GM23338 (cell line): Measurements from ENCODE around the gene MYCL. TPM values are rescaled to one million over a fixed set of nuclear protein-coding genes. Genes with fewer than 3 reads are reported as not detected.

Source experiments
- ATAC-seq: fragments of 200-7000 bp; cut with Tn5 transposase; 3 replicates; pipeline ENCODE4 v1.9.1; 2020
- DNase-seq: peaks from one replicate; pipeline ENCODE4 v3.0.0-alpha.2; 2015; ENCODE audit warnings: low spot score
- H2AFZ ChIP-seq: fragments of 200-600 bp; sonication (generic); 2 replicates; pipeline ENCODE4 v1.8.0; 2016; ENCODE audit warnings: antibody characterized with exemption, mild to moderate bottlenecking, moderate library complexity
- H3F3A ChIP-seq: fragments of 200-600 bp; sonication (generic); replicated peaks from 2 replicates; pipeline ENCODE4 v1.8.0; 2017; ENCODE audit warnings: antibody characterized with exemption, mixed run types, low read depth
- H3K27ac ChIP-seq: fragments of 200-600 bp; sonication (generic); 2 replicates; pipeline ENCODE4 v1.6.1; 2016; ENCODE audit warnings: low read depth
- H3K27me3 ChIP-seq: fragments of 200-600 bp; sonication (generic); 2 replicates; pipeline ENCODE4 v1.8.0; 2016; ENCODE audit warnings: mild to moderate bottlenecking, mixed run types, moderate library complexity; ENCODE audit not compliant: insufficient read depth
- H3K36me3 ChIP-seq: fragments of 200-600 bp; sonication (generic); 2 replicates; pipeline ENCODE4 v1.8.0; 2016; ENCODE audit warnings: mild to moderate bottlenecking; ENCODE audit not compliant: insufficient read depth
- H3K4me1 ChIP-seq: fragments of 200-600 bp; sonication (generic); 2 replicates; pipeline ENCODE4 v1.8.0; 2016; ENCODE audit warnings: mild to moderate bottlenecking, moderate library complexity; ENCODE audit not compliant: insufficient read depth
- H3K4me2 ChIP-seq: fragments of 200-600 bp; sonication (generic); 2 replicates; pipeline ENCODE4 v1.7.1; 2017; ENCODE audit warnings: mixed run types
- H3K4me3 ChIP-seq: fragments of 200-600 bp; sonication (generic); 2 replicates; pipeline ENCODE4 v1.6.1; 2016; ENCODE audit warnings: mixed run types
- H3K79me2 ChIP-seq: fragments of 200-600 bp; sonication (generic); replicated peaks from 2 replicates; pipeline ENCODE4 v1.8.0; 2017; ENCODE audit warnings: mild to moderate bottlenecking; ENCODE audit not compliant: insufficient read depth
- H3K9me2 ChIP-seq: fragments of 200-600 bp; sonication (generic); 2 replicates; pipeline ENCODE4 v1.8.0; 2017; ENCODE audit not compliant: insufficient read depth
- H4K20me1 ChIP-seq: fragments of 200-600 bp; sonication (generic); replicated peaks from 2 replicates; pipeline ENCODE4 v1.8.0; 2017; ENCODE audit warnings: mild to moderate bottlenecking; ENCODE audit not compliant: insufficient read depth
- H3K27ac Mint-ChIP-seq: 2 replicates; pipeline ENCODE4 v1.8.0; 2020; ENCODE audit warnings: inconsistent platforms, mild to moderate bottlenecking, moderate library complexity, mixed read lengths
- H3K27me3 Mint-ChIP-seq: 3 replicates; pipeline ENCODE4 v1.8.0; 2022; ENCODE audit warnings: low read depth, mild to moderate bottlenecking, moderate library complexity, mixed read lengths, inconsistent platforms; ENCODE audit not compliant: insufficient read depth, poor library complexity
- H3K36me3 Mint-ChIP-seq: 3 replicates; pipeline ENCODE4 v1.8.0; 2021; ENCODE audit warnings: low read depth, mild to moderate bottlenecking, inconsistent platforms, moderate library complexity, mixed read lengths
- H3K4me1 Mint-ChIP-seq: 3 replicates; pipeline ENCODE4 v1.8.0; 2020; ENCODE audit warnings: mild to moderate bottlenecking, inconsistent platforms, mixed read lengths
- H3K4me3 Mint-ChIP-seq: 3 replicates; pipeline ENCODE4 v1.8.0; 2021; ENCODE audit warnings: moderate library complexity, mild to moderate bottlenecking, inconsistent platforms, mixed read lengths
- H3K9me3 Mint-ChIP-seq: 3 replicates; pipeline ENCODE4 v1.8.0; 2020; ENCODE audit warnings: moderate library complexity, mild to moderate bottlenecking, inconsistent platforms, mixed read lengths
- CREB1 ChIP-seq: fragments of 250-450 bp; sonication (Bioruptor Pico); IDR thresholded peaks from 2 replicates; pipeline ENCODE4 v1.5.0; 2020; ENCODE audit warnings: low read depth, mild to moderate bottlenecking, moderate library complexity
- CTCF ChIP-seq, 2 experiments: fragments of 200-600 bp in 1 of 2; sonication (generic) in 1 of 2; conservative IDR thresholded peaks; 2 replicates each; pipeline versions ENCODE4 v1.5.1 to v1.6.1; 2016 to 2017; ENCODE audit warnings: antibody characterized with exemption in 2 of 2, low read depth in 2 of 2, mild to moderate bottlenecking in 2 of 2, moderate library complexity in 1 of 2
- EZH2 ChIP-seq: fragments of 200-600 bp; sonication (generic); IDR thresholded peaks from one replicate; pipeline ENCODE4 v1.8.0; 2017; ENCODE audit warnings: antibody characterized with exemption, mild to moderate bottlenecking, low read depth; ENCODE audit not compliant: unreplicated experiment
- EZH2phosphoT487 ChIP-seq: fragments of 200-600 bp; sonication (generic); IDR thresholded peaks from one replicate; pipeline ENCODE4 v1.8.1; 2018; ENCODE audit warnings: antibody characterized with exemption; ENCODE audit not compliant: unreplicated experiment
- JUNB ChIP-seq: IDR thresholded peaks from one replicate; pipeline ENCODE4 v1.6.1; 2016; ENCODE audit warnings: antibody characterized with exemption; ENCODE audit not compliant: unreplicated experiment
- NANOG ChIP-seq: IDR thresholded peaks from 2 replicates; pipeline ENCODE4 v1.6.1; 2016; ENCODE audit warnings: antibody characterized with exemption, borderline replicate concordance
- POLR2AphosphoS5 ChIP-seq: IDR thresholded peaks from 2 replicates; pipeline ENCODE4 v1.6.1; 2016; ENCODE audit warnings: antibody characterized with exemption, low read depth
- STAT1 ChIP-seq: IDR thresholded peaks from one replicate; pipeline ENCODE4 v1.6.1; 2016; ENCODE audit warnings: antibody characterized with exemption; ENCODE audit not compliant: unreplicated experiment
- ZNF114 ChIP-seq: fragments of 250-450 bp; sonication (Bioruptor Pico); IDR thresholded peaks from 2 replicates; pipeline ENCODE4 v1.5.0; 2020; ENCODE audit warnings: mild to moderate bottlenecking, moderate library complexity
- ZNF331 ChIP-seq: fragments of 250-450 bp; sonication (Bioruptor Pico); IDR thresholded peaks from 2 replicates; pipeline ENCODE4 v1.5.0; 2020; ENCODE audit warnings: low read depth, mild to moderate bottlenecking, moderate library complexity
- polyA plus RNA-seq: library from polyadenylated mRNA; unstranded; fragments of >200 nt; fragmentation: Nextera tagmentation; extraction: Ambion mirVana; gene quantifications from 2 replicates; pipeline ENCODE4 v1.2.1, GENCODE V29; 2016
- total RNA-seq: library from RNA; depleted of rRNA; stranded (reverse); fragments of >200 nt; shearing (Covaris generic); gene quantifications from 2 replicates; pipeline ENCODE4 v1.2.3, GENCODE V29; 2014
- TF ChIP-seq, protein P1 (sequence below): IDR thresholded peaks from 2 replicates; pipeline ENCODE4 v1.6.1; 2016; ENCODE audit warnings: antibody characterized with exemption
- TF ChIP-seq, protein P2 (sequence below): IDR thresholded peaks from one replicate; pipeline ENCODE4 v1.6.1; 2018; ENCODE audit warnings: antibody characterized with exemption; ENCODE audit not compliant: unreplicated experiment
- TF ChIP-seq, protein P3 (sequence below): fragments of 250-450 bp; sonication (Bioruptor Pico); IDR thresholded peaks from 2 replicates; pipeline ENCODE4 v1.5.0; 2020; ENCODE audit warnings: mild to moderate bottlenecking, moderate library complexity

Gene MYCL
- total and polyA plus RNA-seq, 2 experiments from 2014 or later = 8.2 to 41.1 TPM

GRCh38 chr1:39863177-39863576 lies 38.5 kb downstream of the MYCL start:
- H3K4me2 ChIP-seq = no peak overlapping the region
- no peak for DNase-seq
- H3K79me2 ChIP-seq = peaks cover 99% of the 10 kb centered on the region
- no peaks in the 10 kb centered on the region for H3K4me1 ChIP-seq
- H4K20me1 ChIP-seq = peaks cover 57% of the 10 kb centered on the region
- H3K36me3 ChIP-seq = no peaks in the 10 kb centered on the region
- no peaks in the 10 kb centered on the region for H3F3A ChIP-seq
- no peak overlapping the region for H3K27ac ChIP-seq
- ATAC-seq = no peak
- peaks cover 2% of the 10 kb centered on the region; the same call in 2 of the 3 replicates for H3K4me1 Mint-ChIP-seq
- H3K4me3 ChIP-seq = no peak overlapping the region
- TF ChIP-seq EZH2phosphoT487 (no peak), EZH2 (no peak), ZNF331 (CRISPR knock-in tag) (no peak), CREB1 (CRISPR knock-in tag) (no peak), STAT1 (no peak), NANOG (no peak), ZNF114 (CRISPR knock-in tag) (no peak), JUNB (no peak), POLR2AphosphoS5 (no peak), CTCF (conservative IDR thresholded peaks at IDR 0.05; ENCODE audit: low read depth in 2 of 2) (no peak)
- TF ChIP-seq, protein P1, sequence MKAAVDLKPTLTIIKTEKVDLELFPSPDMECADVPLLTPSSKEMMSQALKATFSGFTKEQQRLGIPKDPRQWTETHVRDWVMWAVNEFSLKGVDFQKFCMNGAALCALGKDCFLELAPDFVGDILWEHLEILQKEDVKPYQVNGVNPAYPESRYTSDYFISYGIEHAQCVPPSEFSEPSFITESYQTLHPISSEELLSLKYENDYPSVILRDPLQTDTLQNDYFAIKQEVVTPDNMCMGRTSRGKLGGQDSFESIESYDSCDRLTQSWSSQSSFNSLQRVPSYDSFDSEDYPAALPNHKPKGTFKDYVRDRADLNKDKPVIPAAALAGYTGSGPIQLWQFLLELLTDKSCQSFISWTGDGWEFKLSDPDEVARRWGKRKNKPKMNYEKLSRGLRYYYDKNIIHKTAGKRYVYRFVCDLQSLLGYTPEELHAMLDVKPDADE = no peak
- TF ChIP-seq, protein P2, sequence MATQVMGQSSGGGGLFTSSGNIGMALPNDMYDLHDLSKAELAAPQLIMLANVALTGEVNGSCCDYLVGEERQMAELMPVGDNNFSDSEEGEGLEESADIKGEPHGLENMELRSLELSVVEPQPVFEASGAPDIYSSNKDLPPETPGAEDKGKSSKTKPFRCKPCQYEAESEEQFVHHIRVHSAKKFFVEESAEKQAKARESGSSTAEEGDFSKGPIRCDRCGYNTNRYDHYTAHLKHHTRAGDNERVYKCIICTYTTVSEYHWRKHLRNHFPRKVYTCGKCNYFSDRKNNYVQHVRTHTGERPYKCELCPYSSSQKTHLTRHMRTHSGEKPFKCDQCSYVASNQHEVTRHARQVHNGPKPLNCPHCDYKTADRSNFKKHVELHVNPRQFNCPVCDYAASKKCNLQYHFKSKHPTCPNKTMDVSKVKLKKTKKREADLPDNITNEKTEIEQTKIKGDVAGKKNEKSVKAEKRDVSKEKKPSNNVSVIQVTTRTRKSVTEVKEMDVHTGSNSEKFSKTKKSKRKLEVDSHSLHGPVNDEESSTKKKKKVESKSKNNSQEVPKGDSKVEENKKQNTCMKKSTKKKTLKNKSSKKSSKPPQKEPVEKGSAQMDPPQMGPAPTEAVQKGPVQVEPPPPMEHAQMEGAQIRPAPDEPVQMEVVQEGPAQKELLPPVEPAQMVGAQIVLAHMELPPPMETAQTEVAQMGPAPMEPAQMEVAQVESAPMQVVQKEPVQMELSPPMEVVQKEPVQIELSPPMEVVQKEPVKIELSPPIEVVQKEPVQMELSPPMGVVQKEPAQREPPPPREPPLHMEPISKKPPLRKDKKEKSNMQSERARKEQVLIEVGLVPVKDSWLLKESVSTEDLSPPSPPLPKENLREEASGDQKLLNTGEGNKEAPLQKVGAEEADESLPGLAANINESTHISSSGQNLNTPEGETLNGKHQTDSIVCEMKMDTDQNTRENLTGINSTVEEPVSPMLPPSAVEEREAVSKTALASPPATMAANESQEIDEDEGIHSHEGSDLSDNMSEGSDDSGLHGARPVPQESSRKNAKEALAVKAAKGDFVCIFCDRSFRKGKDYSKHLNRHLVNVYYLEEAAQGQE = no peak
- TF ChIP-seq, protein P3, sequence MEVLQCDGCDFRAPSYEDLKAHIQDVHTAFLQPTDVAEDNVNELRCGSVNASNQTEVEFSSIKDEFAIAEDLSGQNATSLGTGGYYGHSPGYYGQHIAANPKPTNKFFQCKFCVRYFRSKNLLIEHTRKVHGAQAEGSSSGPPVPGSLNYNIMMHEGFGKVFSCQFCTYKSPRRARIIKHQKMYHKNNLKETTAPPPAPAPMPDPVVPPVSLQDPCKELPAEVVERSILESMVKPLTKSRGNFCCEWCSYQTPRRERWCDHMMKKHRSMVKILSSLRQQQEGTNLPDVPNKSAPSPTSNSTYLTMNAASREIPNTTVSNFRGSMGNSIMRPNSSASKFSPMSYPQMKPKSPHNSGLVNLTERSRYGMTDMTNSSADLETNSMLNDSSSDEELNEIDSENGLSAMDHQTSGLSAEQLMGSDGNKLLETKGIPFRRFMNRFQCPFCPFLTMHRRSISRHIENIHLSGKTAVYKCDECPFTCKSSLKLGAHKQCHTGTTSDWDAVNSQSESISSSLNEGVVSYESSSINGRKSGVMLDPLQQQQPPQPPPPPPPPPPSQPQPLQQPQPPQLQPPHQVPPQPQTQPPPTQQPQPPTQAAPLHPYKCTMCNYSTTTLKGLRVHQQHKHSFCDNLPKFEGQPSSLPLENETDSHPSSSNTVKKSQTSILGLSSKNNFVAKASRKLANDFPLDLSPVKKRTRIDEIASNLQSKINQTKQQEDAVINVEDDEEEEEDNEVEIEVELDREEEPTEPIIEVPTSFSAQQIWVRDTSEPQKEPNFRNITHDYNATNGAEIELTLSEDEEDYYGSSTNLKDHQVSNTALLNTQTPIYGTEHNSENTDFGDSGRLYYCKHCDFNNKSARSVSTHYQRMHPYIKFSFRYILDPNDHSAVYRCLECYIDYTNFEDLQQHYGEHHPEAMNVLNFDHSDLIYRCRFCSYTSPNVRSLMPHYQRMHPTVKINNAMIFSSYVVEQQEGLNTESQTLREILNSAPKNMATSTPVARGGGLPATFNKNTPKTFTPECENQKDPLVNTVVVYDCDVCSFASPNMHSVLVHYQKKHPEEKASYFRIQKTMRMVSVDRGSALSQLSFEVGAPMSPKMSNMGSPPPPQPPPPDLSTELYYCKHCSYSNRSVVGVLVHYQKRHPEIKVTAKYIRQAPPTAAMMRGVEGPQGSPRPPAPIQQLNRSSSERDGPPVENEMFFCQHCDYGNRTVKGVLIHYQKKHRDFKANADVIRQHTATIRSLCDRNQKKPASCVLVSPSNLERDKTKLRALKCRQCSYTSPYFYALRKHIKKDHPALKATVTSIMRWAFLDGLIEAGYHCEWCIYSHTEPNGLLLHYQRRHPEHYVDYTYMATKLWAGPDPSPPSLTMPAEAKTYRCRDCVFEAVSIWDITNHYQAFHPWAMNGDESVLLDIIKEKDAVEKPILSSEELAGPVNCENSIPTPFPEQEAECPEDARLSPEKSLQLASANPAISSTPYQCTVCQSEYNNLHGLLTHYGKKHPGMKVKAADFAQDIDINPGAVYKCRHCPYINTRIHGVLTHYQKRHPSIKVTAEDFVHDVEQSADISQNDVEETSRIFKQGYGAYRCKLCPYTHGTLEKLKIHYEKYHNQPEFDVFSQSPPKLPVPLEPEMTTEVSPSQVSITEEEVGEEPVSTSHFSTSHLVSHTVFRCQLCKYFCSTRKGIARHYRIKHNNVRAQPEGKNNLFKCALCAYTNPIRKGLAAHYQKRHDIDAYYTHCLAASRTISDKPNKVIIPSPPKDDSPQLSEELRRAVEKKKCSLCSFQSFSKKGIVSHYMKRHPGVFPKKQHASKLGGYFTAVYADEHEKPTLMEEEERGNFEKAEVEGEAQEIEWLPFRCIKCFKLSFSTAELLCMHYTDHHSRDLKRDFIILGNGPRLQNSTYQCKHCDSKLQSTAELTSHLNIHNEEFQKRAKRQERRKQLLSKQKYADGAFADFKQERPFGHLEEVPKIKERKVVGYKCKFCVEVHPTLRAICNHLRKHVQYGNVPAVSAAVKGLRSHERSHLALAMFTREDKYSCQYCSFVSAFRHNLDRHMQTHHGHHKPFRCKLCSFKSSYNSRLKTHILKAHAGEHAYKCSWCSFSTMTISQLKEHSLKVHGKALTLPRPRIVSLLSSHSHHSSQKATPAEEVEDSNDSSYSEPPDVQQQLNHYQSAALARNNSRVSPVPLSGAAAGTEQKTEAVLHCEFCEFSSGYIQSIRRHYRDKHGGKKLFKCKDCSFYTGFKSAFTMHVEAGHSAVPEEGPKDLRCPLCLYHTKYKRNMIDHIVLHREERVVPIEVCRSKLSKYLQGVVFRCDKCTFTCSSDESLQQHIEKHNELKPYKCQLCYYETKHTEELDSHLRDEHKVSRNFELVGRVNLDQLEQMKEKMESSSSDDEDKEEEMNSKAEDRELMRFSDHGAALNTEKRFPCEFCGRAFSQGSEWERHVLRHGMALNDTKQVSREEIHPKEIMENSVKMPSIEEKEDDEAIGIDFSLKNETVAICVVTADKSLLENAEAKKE (CRISPR knock-in tag) = no peak
- H3K27me3 Mint-ChIP-seq = no peaks in the 10 kb centered on the region
- H3K9me2 ChIP-seq = no peaks in the 10 kb centered on the region
- H3K9me3 Mint-ChIP-seq = peaks cover 2% of the 10 kb centered on the region
- H3K27me3 ChIP-seq = no peaks in the 10 kb centered on the region
- peaks cover 23% of the 10 kb centered on the region for H3K36me3 Mint-ChIP-seq
- H3K4me3 Mint-ChIP-seq = no peak overlapping the region
- no peak overlapping the region for H2AFZ ChIP-seq
- no peak overlapping the region for H3K27ac Mint-ChIP-seq
